ENCODE results near the gene SIT1. TPM values are rescaled to one million over a fixed set of nuclear protein-coding genes. Genes with fewer than 3 reads are reported as not detected.

The SIT1 gene
- total RNA-seq, 1 experiment from 2014 or later: not detected

- Mint-ChIP-seq H3K9me3 (ENCODE audit: low read depth, unreplicated experiment) (no peaks in the 10 kb centered on the region), H3K4me3 (ENCODE audit: low read depth, unreplicated experiment) (no peak overlapping the region), H3K27me3 (ENCODE audit: unreplicated experiment) (no peaks in the 10 kb centered on the region), H3K4me1 (ENCODE audit: low read depth, unreplicated experiment) (peaks cover 8% of the 10 kb centered on the region), H3K36me3 (ENCODE audit: insufficient read depth, unreplicated experiment) (peaks cover 25% of the 10 kb centered on the region), H3K27ac (ENCODE audit: unreplicated experiment) (peak overlapping the region; percentile 36)
- no TSS peak for BruUV-seq (replicated peaks)
- CTCF ChIA-PET: no interaction called here
- intact Hi-C loops (cut with micrococcal nuclease; ENCODE audit: unreplicated experiment): no loop called here
- no peak for DNase-seq
- no peak for TF ChIP-seq CTCF (IDR thresholded peaks at IDR 0.05; ENCODE audit: unreplicated experiment)
Measured at GRCh38 chr9:35682051-35682450, 31.3 kb upstream of the SIT1 start.

DNA sequence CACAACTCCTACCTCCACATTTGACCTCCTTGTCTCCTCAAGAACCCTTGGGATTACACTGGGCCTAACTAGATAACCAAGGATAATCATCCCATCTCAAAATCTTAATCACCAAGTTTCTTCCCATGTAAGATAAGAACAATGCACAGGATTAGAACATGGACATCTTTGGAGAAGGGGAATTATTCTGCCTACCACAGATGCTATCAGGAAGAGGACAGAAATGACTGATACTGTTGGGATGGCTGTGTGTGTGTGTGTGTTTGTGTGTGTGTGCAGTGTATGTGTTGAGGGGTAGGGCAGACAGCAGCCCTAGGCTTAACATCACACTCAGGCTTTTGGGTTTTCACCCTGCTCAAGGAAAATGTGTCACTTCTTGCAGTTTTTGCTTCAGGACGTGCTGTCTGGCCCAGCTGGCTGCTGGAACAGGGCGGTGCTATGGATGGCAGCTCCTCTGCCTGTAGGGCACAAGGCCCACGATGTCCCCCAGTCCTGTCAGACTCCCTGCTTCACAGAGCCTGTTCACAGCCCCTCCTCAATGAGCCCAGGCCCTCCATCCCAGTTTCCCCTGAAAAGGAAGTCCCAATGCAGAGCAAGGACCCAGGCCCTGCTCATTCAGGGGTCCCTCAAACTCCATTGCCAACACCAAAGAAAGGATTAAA lies 30.7 kb upstream of the SIT1 start:
- H3K27me3 Mint-ChIP-seq (ENCODE audit: unreplicated experiment): no peaks in the 10 kb centered on the region
- no TSS peak for BruUV-seq (replicated peaks)
- no peak overlapping the region for H3K4me3 Mint-ChIP-seq (ENCODE audit: low read depth, unreplicated experiment)
- H3K36me3 Mint-ChIP-seq (ENCODE audit: insufficient read depth, unreplicated experiment): peaks cover 25% of the 10 kb centered on the region
- CTCF ChIA-PET: interaction anchor here (1.1 kb wide), 1 partner anchor 15 kb away, joined by 4 read pairs; no protein-coding TSS in a partner anchor
- no peaks in the 10 kb centered on the region for H3K9me3 Mint-ChIP-seq (ENCODE audit: low read depth, unreplicated experiment)
- peaks cover 8% of the 10 kb centered on the region for H3K4me1 Mint-ChIP-seq (ENCODE audit: low read depth, unreplicated experiment)
- H3K27ac Mint-ChIP-seq (ENCODE audit: unreplicated experiment): no peak overlapping the region
- intact Hi-C loops (cut with micrococcal nuclease; ENCODE audit: unreplicated experiment): no loop called here
- TF ChIP-seq CTCF (IDR thresholded peaks at IDR 0.05; ENCODE audit: unreplicated experiment): no peak
- DNase-seq: no peak

- Mint-ChIP-seq H3K4me3 (ENCODE audit: low read depth, unreplicated experiment) (no peak overlapping the region), H3K27ac (ENCODE audit: unreplicated experiment) (no peak overlapping the region)
- BruUV-seq (replicated peaks): no TSS peak
Measured at GRCh38 chr9:35680331-35681105, 29.8 kb upstream of the SIT1 start.

More at GRCh38 chr9:35680331-35681105, 29.8 kb upstream of the SIT1 start:
- Mint-ChIP-seq H3K27me3 (ENCODE audit: unreplicated experiment) (no peaks in the 10 kb centered on the region), H3K9me3 (ENCODE audit: low read depth, unreplicated experiment) (no peaks in the 10 kb centered on the region), H3K36me3 (ENCODE audit: insufficient read depth, unreplicated experiment) (peaks cover 22% of the 10 kb centered on the region), H3K4me1 (ENCODE audit: low read depth, unreplicated experiment) (peaks cover 8% of the 10 kb centered on the region)
- intact Hi-C loops (cut with micrococcal nuclease; ENCODE audit: unreplicated experiment): no loop called here
- TF ChIP-seq CTCF (IDR thresholded peaks at IDR 0.05; ENCODE audit: unreplicated experiment): no peak
- CTCF ChIA-PET: interaction anchor here (1.1 kb wide), 1 partner anchor 16 kb away, joined by 4 read pairs; no protein-coding TSS in a partner anchor
- DNase-seq: no peak
